OCI-LY3 (cell line): ENCODE data around the gene PCSK6.

ENCODE experiments used
- EZH2phosphoT487 ChIP-seq: fragments of 200-600 bp; shearing (Covaris generic); IDR thresholded peaks from 2 replicates; pipeline ENCODE4 v1.6.1; 2018; ENCODE audit warnings: antibody characterized with exemption, mixed run types, low read depth
- TF ChIP-seq, protein P1 (sequence below): fragments of 200-600, 300-600 bp; sonication (generic); IDR thresholded peaks from 2 replicates; pipeline ENCODE4 v1.5.1; 2014; ENCODE audit warnings: antibody characterized with exemption, low read length, low read depth

DNA sequence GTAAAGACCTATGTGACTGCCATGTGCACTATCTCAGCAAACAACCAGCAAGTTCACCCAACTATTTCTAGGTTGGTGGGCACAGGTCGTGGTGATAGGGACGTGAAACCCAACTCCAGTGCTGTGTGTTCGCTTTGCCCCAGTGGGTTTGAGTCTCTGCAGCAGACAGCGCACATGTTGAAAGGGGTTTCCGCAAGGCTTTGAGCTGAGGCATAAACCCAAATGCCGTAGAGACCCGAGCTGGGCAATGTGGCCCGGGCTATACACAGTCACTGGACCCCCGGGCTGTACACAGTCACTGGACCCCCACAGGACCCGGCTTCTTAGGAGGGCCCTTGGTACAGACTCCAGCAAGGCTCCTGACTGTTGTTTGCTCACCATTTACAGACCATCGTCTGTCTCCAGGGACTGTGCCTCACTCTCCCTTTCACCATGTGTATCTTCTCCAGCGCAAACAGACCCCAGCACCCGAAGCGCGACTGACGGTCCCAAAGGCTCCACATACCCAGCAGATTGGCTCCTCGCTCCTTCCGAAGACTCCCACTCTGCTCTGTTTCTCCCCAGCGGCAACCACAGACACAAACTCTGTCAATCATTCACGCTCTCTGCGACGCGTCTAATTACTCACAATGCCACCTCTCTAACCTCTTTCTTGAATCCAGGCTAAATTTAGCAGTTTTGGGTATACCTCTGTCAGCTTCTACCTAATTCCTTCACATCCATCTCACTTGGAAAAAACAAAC is 31.2 kb downstream of the PCSK6 start:
- TF ChIP-seq, protein P1, sequence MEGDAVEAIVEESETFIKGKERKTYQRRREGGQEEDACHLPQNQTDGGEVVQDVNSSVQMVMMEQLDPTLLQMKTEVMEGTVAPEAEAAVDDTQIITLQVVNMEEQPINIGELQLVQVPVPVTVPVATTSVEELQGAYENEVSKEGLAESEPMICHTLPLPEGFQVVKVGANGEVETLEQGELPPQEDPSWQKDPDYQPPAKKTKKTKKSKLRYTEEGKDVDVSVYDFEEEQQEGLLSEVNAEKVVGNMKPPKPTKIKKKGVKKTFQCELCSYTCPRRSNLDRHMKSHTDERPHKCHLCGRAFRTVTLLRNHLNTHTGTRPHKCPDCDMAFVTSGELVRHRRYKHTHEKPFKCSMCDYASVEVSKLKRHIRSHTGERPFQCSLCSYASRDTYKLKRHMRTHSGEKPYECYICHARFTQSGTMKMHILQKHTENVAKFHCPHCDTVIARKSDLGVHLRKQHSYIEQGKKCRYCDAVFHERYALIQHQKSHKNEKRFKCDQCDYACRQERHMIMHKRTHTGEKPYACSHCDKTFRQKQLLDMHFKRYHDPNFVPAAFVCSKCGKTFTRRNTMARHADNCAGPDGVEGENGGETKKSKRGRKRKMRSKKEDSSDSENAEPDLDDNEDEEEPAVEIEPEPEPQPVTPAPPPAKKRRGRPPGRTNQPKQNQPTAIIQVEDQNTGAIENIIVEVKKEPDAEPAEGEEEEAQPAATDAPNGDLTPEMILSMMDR, result no peak
- no peak for TF ChIP-seq EZH2phosphoT487
